ENCODE data around the gene LRRC75B.

The LRRC75B gene

DNA sequence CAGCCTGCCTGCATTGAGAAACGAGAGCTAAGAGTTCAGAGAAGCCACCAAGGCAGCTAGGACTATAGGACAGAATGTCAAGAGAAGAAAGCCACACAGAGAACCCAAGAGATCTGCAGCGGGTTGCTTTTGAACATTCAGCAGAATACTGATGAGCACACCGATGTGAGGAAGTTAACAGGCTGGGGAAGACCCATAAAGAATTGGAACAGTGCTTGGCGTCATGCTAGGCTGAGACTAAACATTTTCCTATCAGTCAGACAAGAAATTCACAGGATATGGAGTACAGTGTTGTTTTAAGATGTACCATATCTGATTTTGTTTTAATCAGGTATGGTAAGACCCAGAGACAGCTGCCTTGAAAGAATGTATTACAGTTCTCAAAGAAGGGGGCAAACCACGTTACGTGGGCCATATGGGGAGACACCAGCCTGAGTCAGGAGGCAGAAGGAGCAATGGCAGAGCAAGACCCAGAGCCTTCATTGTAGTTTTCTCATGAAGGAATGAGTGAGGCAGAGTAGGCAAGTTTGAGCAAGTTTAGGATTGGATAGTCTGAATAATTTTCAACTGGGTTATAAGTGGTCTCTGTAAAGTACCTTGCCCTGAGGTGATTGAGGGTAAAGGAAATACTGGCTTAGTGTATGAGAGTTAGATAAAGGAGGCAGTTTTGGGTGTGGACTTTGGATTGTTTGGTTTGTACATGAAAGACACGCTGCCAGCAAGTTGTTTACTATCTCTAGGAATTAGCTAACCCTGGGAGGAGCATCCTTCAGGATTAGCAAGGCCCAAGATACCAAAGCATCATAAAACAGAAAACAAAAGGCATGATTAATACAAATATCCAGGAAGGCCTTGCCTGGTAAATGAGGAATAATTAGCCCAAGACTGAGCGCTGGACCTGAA is 14.3 kb downstream of the LRRC75B start:
- no peak overlapping the region for H3K4me3 ChIP-seq (ENCODE audit: low read depth, low read length)
- TF ChIP-seq, protein P1, sequence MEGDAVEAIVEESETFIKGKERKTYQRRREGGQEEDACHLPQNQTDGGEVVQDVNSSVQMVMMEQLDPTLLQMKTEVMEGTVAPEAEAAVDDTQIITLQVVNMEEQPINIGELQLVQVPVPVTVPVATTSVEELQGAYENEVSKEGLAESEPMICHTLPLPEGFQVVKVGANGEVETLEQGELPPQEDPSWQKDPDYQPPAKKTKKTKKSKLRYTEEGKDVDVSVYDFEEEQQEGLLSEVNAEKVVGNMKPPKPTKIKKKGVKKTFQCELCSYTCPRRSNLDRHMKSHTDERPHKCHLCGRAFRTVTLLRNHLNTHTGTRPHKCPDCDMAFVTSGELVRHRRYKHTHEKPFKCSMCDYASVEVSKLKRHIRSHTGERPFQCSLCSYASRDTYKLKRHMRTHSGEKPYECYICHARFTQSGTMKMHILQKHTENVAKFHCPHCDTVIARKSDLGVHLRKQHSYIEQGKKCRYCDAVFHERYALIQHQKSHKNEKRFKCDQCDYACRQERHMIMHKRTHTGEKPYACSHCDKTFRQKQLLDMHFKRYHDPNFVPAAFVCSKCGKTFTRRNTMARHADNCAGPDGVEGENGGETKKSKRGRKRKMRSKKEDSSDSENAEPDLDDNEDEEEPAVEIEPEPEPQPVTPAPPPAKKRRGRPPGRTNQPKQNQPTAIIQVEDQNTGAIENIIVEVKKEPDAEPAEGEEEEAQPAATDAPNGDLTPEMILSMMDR (IDR thresholded peaks at IDR 0.05; ENCODE audit: borderline replicate concordance, insufficient read depth, low read depth, low read length): no peak

DNA sequence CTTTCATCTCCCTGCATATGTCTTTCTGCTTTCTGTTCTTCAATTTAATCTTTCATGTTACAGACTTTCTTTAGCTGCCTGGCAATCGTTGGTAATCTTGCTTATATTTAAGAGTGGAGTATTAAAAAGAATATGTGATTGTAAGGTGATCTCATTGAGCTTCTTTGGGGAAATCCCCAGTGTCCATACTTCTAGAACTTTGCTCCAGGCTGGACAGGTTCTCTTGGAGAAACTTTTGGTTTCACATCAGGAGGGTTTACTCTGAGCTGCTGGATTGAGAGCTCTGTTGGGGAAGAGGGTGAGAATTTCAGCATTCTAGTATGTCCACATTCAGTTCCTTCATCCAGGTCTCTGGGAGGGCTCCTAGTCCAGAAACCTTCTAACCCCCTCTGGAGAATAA is 16.1 kb downstream of the LRRC75B start:
- H3K4me3 ChIP-seq (ENCODE audit: low read depth, low read length): no peak overlapping the region
- TF ChIP-seq, protein P1 (IDR thresholded peaks at IDR 0.05; ENCODE audit: borderline replicate concordance, insufficient read depth, low read depth, low read length): no peak

DNA sequence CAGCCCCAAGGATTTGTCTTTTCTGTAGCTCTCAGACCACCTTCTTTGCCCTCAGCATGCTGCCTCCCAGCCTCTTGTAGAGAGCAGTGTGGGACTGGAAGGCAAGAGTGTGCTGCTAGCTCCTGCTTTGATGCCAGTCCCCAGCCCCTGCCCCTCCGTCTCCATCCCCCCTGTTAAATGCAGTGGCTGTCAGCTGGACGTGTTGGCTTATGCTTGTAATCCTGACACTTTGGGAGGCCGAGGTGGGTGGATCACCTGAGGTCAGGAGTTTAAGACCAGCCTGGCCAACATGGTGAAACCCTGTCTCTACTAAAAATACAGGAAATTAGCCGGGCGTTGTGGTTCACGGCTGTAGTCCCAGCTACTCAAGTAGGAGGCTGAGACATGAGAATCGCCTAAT is 21.6 kb downstream of the LRRC75B start:
- no peak overlapping the region for H3K4me3 ChIP-seq (ENCODE audit: low read depth, low read length)
- TF ChIP-seq, protein P1 (IDR thresholded peaks at IDR 0.05; ENCODE audit: borderline replicate concordance, insufficient read depth, low read depth, low read length): no peak

DNA sequence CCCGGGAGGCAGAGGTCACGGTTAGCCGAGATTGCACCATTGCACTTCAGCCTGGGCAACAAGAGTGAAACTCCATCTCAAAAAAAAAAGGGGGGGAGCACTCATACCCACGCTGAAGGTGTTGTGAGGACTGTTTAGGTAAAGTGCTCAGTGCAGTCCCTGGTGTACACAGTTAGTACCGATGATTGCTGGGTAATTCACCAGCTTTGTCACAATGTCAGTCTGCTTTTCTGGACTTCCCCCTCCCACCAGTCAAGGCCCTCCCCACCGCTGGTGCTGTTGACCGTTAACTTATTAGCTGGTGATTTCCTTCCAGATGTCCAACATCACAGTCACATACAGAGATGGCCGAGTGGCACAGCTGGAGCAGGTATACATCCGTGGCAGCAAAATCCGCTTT is 25.2 kb downstream of the LRRC75B start:
- TF ChIP-seq, protein P1 (IDR thresholded peaks at IDR 0.05; ENCODE audit: borderline replicate concordance, insufficient read depth, low read depth, low read length): no peak
- no peak overlapping the region for H3K4me3 ChIP-seq (ENCODE audit: low read depth, low read length)

DNA sequence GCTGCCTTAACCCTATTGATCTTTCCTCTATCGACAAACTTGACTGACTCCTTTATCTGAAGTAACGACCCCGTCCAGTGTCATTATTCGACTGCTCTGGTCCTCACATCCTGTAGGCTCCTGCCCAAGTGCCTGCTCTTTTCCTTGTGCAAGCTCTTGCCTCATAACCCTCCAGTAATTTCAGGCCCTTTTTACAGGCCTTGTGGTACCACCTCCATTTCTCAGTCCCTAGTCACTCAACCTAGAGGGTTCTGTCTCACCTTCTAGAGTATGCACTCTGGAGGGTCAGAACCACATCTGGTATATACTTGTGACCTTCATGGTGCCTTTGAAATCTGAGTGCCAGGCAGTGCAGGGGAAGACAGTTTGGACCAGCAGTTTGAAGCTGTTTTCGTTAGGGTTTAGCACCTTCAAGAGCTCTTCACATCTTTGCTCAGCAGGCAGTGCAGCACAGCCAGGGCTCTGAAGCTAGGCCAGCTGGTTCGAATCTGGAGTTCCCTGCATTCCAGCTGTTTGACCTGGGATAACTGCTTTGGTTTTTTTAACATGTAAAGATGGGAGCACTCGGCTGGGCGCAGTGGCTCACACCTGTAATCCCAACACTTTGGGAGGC is 25.9 kb downstream of the LRRC75B start:
- H3K4me3 ChIP-seq (ENCODE audit: low read depth, low read length): no peak overlapping the region
- TF ChIP-seq, protein P1 (IDR thresholded peaks at IDR 0.05; ENCODE audit: borderline replicate concordance, insufficient read depth, low read depth, low read length): no peak

DNA sequence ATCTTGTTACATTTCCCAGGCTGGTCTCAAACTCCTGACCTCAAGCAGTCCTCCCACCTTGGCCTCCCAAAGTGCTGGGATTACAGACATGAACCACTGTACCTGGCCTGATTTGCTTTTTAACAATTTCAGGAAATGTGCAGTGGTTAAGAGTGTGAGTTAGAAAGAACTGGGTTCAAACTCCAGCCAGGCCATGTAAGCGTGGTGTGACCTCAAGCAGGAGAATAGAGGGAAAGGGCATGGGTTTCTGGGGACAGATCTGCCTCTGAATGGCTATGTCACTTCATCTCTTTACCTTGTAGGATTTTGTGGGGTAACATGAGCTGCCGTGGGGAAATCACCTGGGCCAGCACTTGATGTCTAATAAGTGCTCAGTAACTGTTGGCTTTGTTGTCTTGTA is 27.8 kb downstream of the LRRC75B start:
- H3K4me3 ChIP-seq (ENCODE audit: low read depth, low read length): no peak overlapping the region
- TF ChIP-seq, protein P1 (IDR thresholded peaks at IDR 0.05; ENCODE audit: borderline replicate concordance, insufficient read depth, low read depth, low read length): no peak
